A549 treated with GW870086 at 1 μM for 4 hours (cell line): Measurements from ENCODE around the gene OR2A1. TPM values are rescaled to one million over a fixed set of nuclear protein-coding genes. Genes with fewer than 3 reads are reported as not detected.

Experiments used
- total RNA-seq: library from RNA; stranded (reverse); fragments of 200-300 nt; extraction: Qiagen RNA extraction; gene quantifications from 5 replicates; pipeline ENCODE4 v1.2.3, GENCODE V29; 2022; ENCODE audit warnings: low read depth

OR2A1 gene, protein sequence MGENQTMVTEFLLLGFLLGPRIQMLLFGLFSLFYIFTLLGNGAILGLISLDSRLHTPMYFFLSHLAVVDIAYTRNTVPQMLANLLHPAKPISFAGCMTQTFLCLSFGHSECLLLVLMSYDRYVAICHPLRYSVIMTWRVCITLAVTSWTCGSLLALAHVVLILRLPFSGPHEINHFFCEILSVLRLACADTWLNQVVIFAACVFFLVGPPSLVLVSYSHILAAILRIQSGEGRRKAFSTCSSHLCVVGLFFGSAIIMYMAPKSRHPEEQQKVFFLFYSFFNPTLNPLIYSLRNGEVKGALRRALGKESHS
- total RNA-seq: not detected in 5 replicates

DNA sequence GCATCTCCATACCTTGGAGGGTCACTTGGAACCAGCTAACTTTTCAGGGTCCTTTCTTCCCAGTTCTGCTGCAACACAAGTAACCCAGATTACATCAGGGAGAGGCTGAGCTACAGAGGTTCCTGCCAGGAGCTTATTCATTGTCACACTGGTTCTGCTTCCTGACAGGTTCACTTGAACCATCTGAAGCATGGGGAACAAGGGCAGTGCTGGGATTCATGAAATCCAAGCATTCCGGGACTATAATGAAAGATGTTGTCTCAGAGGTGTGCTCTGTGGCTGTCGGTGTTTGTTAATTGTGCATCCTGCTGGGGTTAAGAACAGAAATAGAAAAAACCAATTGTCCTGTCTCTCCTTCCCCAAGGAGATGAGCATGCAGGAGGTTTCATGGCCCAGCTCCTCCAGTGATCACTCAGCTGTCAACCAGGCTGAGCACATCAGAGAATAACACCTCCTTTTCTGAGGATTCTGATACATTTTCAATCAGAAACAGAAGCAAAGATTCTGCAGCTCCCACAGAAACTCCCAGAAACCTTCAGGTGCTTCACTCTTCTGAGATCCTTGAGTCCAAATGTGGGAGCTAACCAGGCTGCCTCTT, at the start of gene OR2A1:
TSS of gene OR2A1 (plus strand) at position 548 of the 598 bp plus-strand sequence. CDS start 5,706 bp downstream, outside the sequence.

DNA sequence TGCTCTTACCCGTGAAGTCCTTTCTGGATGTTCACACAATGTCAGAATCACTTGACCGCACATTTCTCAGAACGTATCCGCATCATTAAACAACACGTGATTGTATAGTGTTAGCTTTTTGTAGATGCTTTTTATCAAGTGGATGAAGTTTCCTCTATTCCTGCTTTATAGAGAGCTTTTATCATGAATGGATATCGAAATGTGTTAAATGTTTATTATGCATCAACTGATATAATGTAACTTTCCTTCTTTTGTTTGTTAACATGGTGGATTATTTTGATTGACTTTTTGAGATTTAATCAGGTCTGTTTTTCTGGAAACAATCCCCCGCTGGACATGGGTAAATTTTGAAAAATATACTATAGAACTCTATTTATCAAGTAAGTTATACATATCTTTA, 47.5 kb upstream of the OR2A1 start, which contains the start of gene OR2A7:
TSS of gene OR2A7 (minus strand) at position 101 of the 400 bp plus-strand sequence. CDS start 5,164 bp downstream, outside the sequence.

DNA sequence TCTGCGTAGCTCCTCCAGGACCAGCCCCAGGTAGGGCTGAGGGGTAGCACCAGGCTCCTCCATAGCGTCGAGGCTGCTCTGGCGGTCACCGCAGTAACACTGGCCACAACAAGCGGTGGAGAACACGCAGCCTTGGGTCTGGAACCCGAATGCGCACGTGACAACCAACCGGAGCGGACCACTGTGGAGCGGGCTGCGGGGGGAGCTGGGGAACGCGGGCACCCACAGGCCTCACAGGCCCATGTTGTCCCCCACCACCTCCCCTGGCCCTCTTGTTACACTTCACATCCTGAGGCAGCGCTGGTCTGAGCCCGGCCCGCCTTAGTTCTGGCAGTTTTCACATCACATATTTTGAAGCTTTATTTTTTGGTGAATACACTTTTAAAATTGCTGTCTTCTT, 43.0 kb upstream of the OR2A1 start, which contains the start of gene CTAGE8:
TSS of gene CTAGE8 (minus strand) at position 101 of the 400 bp plus-strand sequence. CDS start at position 63, 38 bp downstream.

DNA sequence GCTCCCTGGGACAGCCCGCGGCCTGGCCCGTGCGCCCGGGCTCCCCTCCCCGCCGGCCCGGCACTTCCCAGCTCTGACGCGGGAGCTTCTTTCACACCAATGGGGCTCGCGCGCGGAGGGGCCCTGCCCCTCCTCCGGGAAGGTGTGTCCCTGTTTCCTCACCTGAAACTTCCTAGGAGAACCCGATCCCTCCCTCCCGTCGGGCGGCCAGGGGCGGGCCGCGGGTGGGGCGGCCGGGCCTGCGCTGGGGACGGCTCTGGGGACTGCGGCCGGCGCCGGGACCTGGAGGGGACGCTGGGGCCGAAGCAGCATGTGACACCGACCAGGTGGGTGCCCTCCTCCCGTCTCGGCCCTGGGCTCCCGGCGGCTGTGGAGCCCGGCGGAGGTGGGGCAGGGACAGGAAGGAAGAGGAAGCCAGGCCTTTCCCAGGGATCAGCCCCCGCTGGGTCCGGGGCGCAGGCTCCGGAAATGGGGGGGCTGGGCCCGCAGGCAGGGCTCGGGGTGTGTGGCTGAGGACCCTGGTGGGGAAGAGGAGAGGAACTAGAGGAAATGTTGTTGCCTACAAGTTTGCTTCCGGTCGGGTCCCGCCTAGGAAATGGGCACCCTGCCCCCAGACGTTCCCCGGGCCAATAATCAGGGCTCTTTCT, 43.1 kb downstream of the OR2A1 start, which contains the start of gene ARHGEF5:
TSS of gene ARHGEF5 (plus strand) at position 227 of the 647 bp plus-strand sequence. CDS start 7,268 bp downstream, outside the sequence.

Other genes starting within 250 kb of the OR2A1 start
- not detected in 5 replicates for gene OR2A25, start 242.6 kb upstream of the OR2A1 start, total RNA-seq
- not detected in 5 replicates for gene OR2A12, start 226.1 kb upstream of the OR2A1 start, total RNA-seq
- gene OR2A2, start 202.8 kb upstream of the OR2A1 start, total RNA-seq: not detected in 5 replicates
- gene OR2A14, start 189.2 kb upstream of the OR2A1 start, total RNA-seq: not detected in 5 replicates
- gene CTAGE4, start 129.0 kb upstream of the OR2A1 start, total RNA-seq: not detected in 5 replicates
- gene ARHGEF35, start 116.6 kb upstream of the OR2A1 start, total RNA-seq: 0.25 to 0.49 TPM (median 0.33 TPM) in 5 replicates
- gene OR2A42, start 72.8 kb upstream of the OR2A1 start, total RNA-seq: not detected in 5 replicates
- gene OR2A7, start 47.6 kb upstream of the OR2A1 start, total RNA-seq: not detected in 5 replicates
- not detected in 5 replicates for gene CTAGE8, start 43.1 kb upstream of the OR2A1 start, total RNA-seq
- gene ARHGEF5, start 43.0 kb downstream of the OR2A1 start, total RNA-seq: 1.8 to 2.3 TPM (median 2.1 TPM) in 5 replicates
- gene NOBOX, start 91.3 kb downstream of the OR2A1 start, total RNA-seq: not detected in 5 replicates